ENCODE measurements around the gene JHY.

JHY gene

GRCh38 chr11:122888162-122888561, 5.6 kb downstream of the JHY start:
- Histone ChIP-seq H3K9ac (ENCODE audit: low read depth, low read length) (no peak overlapping the region), H3K36me3 (ENCODE audit: insufficient read depth, low read length) (no peaks in the 10 kb centered on the region), H3K79me2 (ENCODE audit: insufficient read depth, low read length) (no peaks in the 10 kb centered on the region), H3K4me2 (ENCODE audit: insufficient read depth, low read length) (no peak overlapping the region), H2AFZ (ENCODE audit: low read depth, low read length) (no peak overlapping the region), H3K4me3 (ENCODE audit: low read depth in 1 of 2, low read length in 2 of 2) (no peak overlapping the region), H3K27me3 (ENCODE audit: insufficient read depth, low read length, poor library complexity) (peaks cover 26% of the 10 kb centered on the region), H3K9me3 (ENCODE audit: insufficient read depth, low read length, severe bottlenecking) (no peaks in the 10 kb centered on the region), H4K20me1 (ENCODE audit: insufficient read depth, low read length) (no peaks in the 10 kb centered on the region), H3K27ac (ENCODE audit: low read length) (no peak overlapping the region), H3K4me1 (ENCODE audit: insufficient read depth, low read length) (no peaks in the 10 kb centered on the region)
- DNase-seq (no peak), ATAC-seq (ENCODE audit: insufficient read depth, low read depth) (no peak)
- TF ChIP-seq CTCF (IDR thresholded peaks at IDR 0.05; ENCODE audit: borderline replicate concordance, extremely low read depth, low read length, poor library complexity, severe bottlenecking) (no peak), EZH2 (IDR thresholded peaks at IDR 0.05; ENCODE audit: borderline replicate concordance, low read depth, low read length, severe bottlenecking) (no peak)

- no peak for TF ChIP-seq EZH2 (IDR thresholded peaks at IDR 0.05; ENCODE audit: borderline replicate concordance, low read depth, low read length, severe bottlenecking)
- no peak for TF ChIP-seq CTCF (IDR thresholded peaks at IDR 0.05; ENCODE audit: borderline replicate concordance, extremely low read depth, low read length, poor library complexity, severe bottlenecking)
- H3K4me2 ChIP-seq (ENCODE audit: insufficient read depth, low read length), result no peak overlapping the region
- no peaks in the 10 kb centered on the region for H4K20me1 ChIP-seq (ENCODE audit: insufficient read depth, low read length)
- H3K79me2 ChIP-seq (ENCODE audit: insufficient read depth, low read length), result no peaks in the 10 kb centered on the region
- H2AFZ ChIP-seq (ENCODE audit: low read depth, low read length), result no peak overlapping the region
- DNase-seq (no peak), ATAC-seq (ENCODE audit: insufficient read depth, low read depth) (no peak)
- H3K9me3 ChIP-seq (ENCODE audit: insufficient read depth, low read length, severe bottlenecking), result no peaks in the 10 kb centered on the region
- H3K4me1 ChIP-seq (ENCODE audit: insufficient read depth, low read length), result no peaks in the 10 kb centered on the region
- H3K36me3 ChIP-seq (ENCODE audit: insufficient read depth, low read length), result no peaks in the 10 kb centered on the region
- H3K27me3 ChIP-seq (ENCODE audit: insufficient read depth, low read length, poor library complexity), result peaks cover 14% of the 10 kb centered on the region
- no peak overlapping the region for H3K27ac ChIP-seq (ENCODE audit: low read length)
- H3K4me3 ChIP-seq (ENCODE audit: low read depth in 1 of 2, low read length in 2 of 2), result no peak overlapping the region
- H3K9ac ChIP-seq (ENCODE audit: low read depth, low read length), result no peak overlapping the region
Measured at GRCh38 chr11:122893131-122893530, 10.6 kb downstream of the JHY start.

- Histone ChIP-seq H3K36me3 (ENCODE audit: insufficient read depth, low read length) (no peaks in the 10 kb centered on the region), H3K79me2 (ENCODE audit: insufficient read depth, low read length) (no peaks in the 10 kb centered on the region), H3K27ac (ENCODE audit: low read length) (no peak overlapping the region), H3K4me3 (ENCODE audit: low read depth in 1 of 2, low read length in 2 of 2) (no peak overlapping the region), H4K20me1 (ENCODE audit: insufficient read depth, low read length) (no peaks in the 10 kb centered on the region), H3K4me2 (ENCODE audit: insufficient read depth, low read length) (no peak overlapping the region), H3K9me3 (ENCODE audit: insufficient read depth, low read length, severe bottlenecking) (no peaks in the 10 kb centered on the region), H3K27me3 (ENCODE audit: insufficient read depth, low read length, poor library complexity) (peaks cover 10% of the 10 kb centered on the region), H2AFZ (ENCODE audit: low read depth, low read length) (no peak overlapping the region), H3K9ac (ENCODE audit: low read depth, low read length) (no peak overlapping the region), H3K4me1 (ENCODE audit: insufficient read depth, low read length) (no peaks in the 10 kb centered on the region)
- TF ChIP-seq CTCF (IDR thresholded peaks at IDR 0.05; ENCODE audit: borderline replicate concordance, extremely low read depth, low read length, poor library complexity, severe bottlenecking) (no peak), EZH2 (IDR thresholded peaks at IDR 0.05; ENCODE audit: borderline replicate concordance, low read depth, low read length, severe bottlenecking) (no peak)
- ATAC-seq (ENCODE audit: insufficient read depth, low read depth) (no peak), DNase-seq (no peak)
Measured at GRCh38 chr11:122895563-122895962, 13.0 kb downstream of the JHY start.

All from DND-41 (cell line).